Stimulated activated memory B cell treated with anti-CD40 and anti-IgM and Interleukin-4, amounts not matched to agents 10 μg/mL and 1 μg/mL and 100 μg/mL, for 72 hours (primary cell): ENCODE measurements around the gene ITPRID1.

Source experiments
- ATAC-seq: fragments of 150-1000 bp; cut with Tn5 transposase; 2 replicates; pipeline ENCODE4 v1.10.0; 2021
- H3K27ac Mint-ChIP-seq: one replicate; pipeline ENCODE4 v1.8.0; 2022; ENCODE audit warnings: mild to moderate bottlenecking, mixed read lengths
- H3K27me3 Mint-ChIP-seq: one replicate; pipeline ENCODE4 v1.8.0; 2022; ENCODE audit warnings: mixed read lengths
- H3K36me3 Mint-ChIP-seq: one replicate; pipeline ENCODE4 v1.8.0; 2022; ENCODE audit warnings: mixed read lengths
- H3K4me1 Mint-ChIP-seq: one replicate; pipeline ENCODE4 v1.8.0; 2022; ENCODE audit warnings: mixed read lengths
- H3K4me3 Mint-ChIP-seq: one replicate; pipeline ENCODE4 v1.8.0; 2022; ENCODE audit warnings: mild to moderate bottlenecking, moderate library complexity, mixed read lengths
- H3K9me3 Mint-ChIP-seq: one replicate; pipeline ENCODE4 v1.8.0; 2022; ENCODE audit warnings: mixed read lengths

ITPRID1 gene

GRCh38 chr7:31642681-31643115, 128.8 kb downstream of the ITPRID1 start:
- no peaks in the 10 kb centered on the region for H3K4me1 Mint-ChIP-seq
- H3K27me3 Mint-ChIP-seq = peaks cover 25% of the 10 kb centered on the region
- no peak overlapping the region for H3K27ac Mint-ChIP-seq
- no peak for ATAC-seq
- H3K36me3 Mint-ChIP-seq = no peaks in the 10 kb centered on the region
- H3K9me3 Mint-ChIP-seq = no peaks in the 10 kb centered on the region
- no peak overlapping the region for H3K4me3 Mint-ChIP-seq

- Mint-ChIP-seq H3K4me3 (no peak overlapping the region), H3K4me1 (no peaks in the 10 kb centered on the region), H3K27me3 (peaks cover 25% of the 10 kb centered on the region), H3K27ac (no peak overlapping the region), H3K9me3 (no peaks in the 10 kb centered on the region), H3K36me3 (no peaks in the 10 kb centered on the region)
- ATAC-seq = no peak
These were observed 133.1 kb downstream of the ITPRID1 start for GRCh38 chr7:31646942-31647341.

- no peak for ATAC-seq
- Mint-ChIP-seq H3K4me3 (no peak overlapping the region), H3K36me3 (no peaks in the 10 kb centered on the region), H3K27me3 (peaks cover 25% of the 10 kb centered on the region), H3K27ac (no peak overlapping the region), H3K4me1 (no peaks in the 10 kb centered on the region), H3K9me3 (no peaks in the 10 kb centered on the region)
These were observed 133.6 kb downstream of the ITPRID1 start for GRCh38 chr7:31647511-31647910.

GRCh38 chr7:31648288-31648687, 134.4 kb downstream of the ITPRID1 start:
- H3K4me1 Mint-ChIP-seq = no peaks in the 10 kb centered on the region

GRCh38 chr7:31648880-31649279, 135.0 kb downstream of the ITPRID1 start:
- Mint-ChIP-seq H3K36me3 (no peaks in the 10 kb centered on the region), H3K4me3 (no peak overlapping the region), H3K4me1 (no peaks in the 10 kb centered on the region), H3K27me3 (peaks cover 13% of the 10 kb centered on the region), H3K27ac (no peak overlapping the region), H3K9me3 (no peaks in the 10 kb centered on the region)
- no peak for ATAC-seq

More at GRCh38 chr7:31648288-31648687, 134.4 kb downstream of the ITPRID1 start:
- no peak overlapping the region for H3K4me3 Mint-ChIP-seq
- peaks cover 19% of the 10 kb centered on the region for H3K27me3 Mint-ChIP-seq
- no peaks in the 10 kb centered on the region for H3K36me3 Mint-ChIP-seq
- no peak overlapping the region for H3K27ac Mint-ChIP-seq
- H3K9me3 Mint-ChIP-seq = no peaks in the 10 kb centered on the region
- ATAC-seq = no peak

- Mint-ChIP-seq H3K4me1 (no peaks in the 10 kb centered on the region), H3K27ac (no peak overlapping the region), H3K4me3 (no peak overlapping the region), H3K9me3 (no peaks in the 10 kb centered on the region), H3K27me3 (peaks cover 3% of the 10 kb centered on the region), H3K36me3 (no peaks in the 10 kb centered on the region)
- ATAC-seq = no peak
These were observed 137.6 kb downstream of the ITPRID1 start for GRCh38 chr7:31651234-31652062.

- H3K4me3 Mint-ChIP-seq = no peak overlapping the region
- no peaks in the 10 kb centered on the region for H3K4me1 Mint-ChIP-seq
- no peaks in the 10 kb centered on the region for H3K9me3 Mint-ChIP-seq
- H3K36me3 Mint-ChIP-seq = no peaks in the 10 kb centered on the region
- H3K27ac Mint-ChIP-seq = no peak overlapping the region
- no peak for ATAC-seq
- H3K27me3 Mint-ChIP-seq = no peaks in the 10 kb centered on the region
These were observed 138.1 kb downstream of the ITPRID1 start for GRCh38 chr7:31652063-31652326.

GRCh38 chr7:31663072-31663471, 149.2 kb downstream of the ITPRID1 start:
- Mint-ChIP-seq H3K4me3 (no peak overlapping the region), H3K4me1 (no peaks in the 10 kb centered on the region), H3K27me3 (no peaks in the 10 kb centered on the region), H3K36me3 (no peaks in the 10 kb centered on the region), H3K27ac (no peak overlapping the region), H3K9me3 (peaks cover 2% of the 10 kb centered on the region)
- no peak for ATAC-seq

GRCh38 chr7:31664890-31665289, 151.0 kb downstream of the ITPRID1 start:
- ATAC-seq = no peak
- no peak overlapping the region for H3K27ac Mint-ChIP-seq
- no peaks in the 10 kb centered on the region for H3K4me1 Mint-ChIP-seq
- no peaks in the 10 kb centered on the region for H3K36me3 Mint-ChIP-seq
- no peak overlapping the region for H3K4me3 Mint-ChIP-seq
- peaks cover 2% of the 10 kb centered on the region for H3K9me3 Mint-ChIP-seq
- H3K27me3 Mint-ChIP-seq = no peaks in the 10 kb centered on the region

- no peaks in the 10 kb centered on the region for H3K27me3 Mint-ChIP-seq
These were observed 151.7 kb downstream of the ITPRID1 start for GRCh38 chr7:31665546-31665945.

GRCh38 chr7:31669461-31669860, 155.6 kb downstream of the ITPRID1 start:
- Mint-ChIP-seq H3K36me3 (no peaks in the 10 kb centered on the region), H3K4me3 (no peak overlapping the region), H3K4me1 (no peaks in the 10 kb centered on the region), H3K27ac (no peak overlapping the region), H3K9me3 (no peaks in the 10 kb centered on the region), H3K27me3 (peaks cover 23% of the 10 kb centered on the region)
- no peak for ATAC-seq

More at GRCh38 chr7:31665546-31665945, 151.7 kb downstream of the ITPRID1 start:
- peaks cover 2% of the 10 kb centered on the region for H3K9me3 Mint-ChIP-seq
- no peaks in the 10 kb centered on the region for H3K36me3 Mint-ChIP-seq
- no peak for ATAC-seq
- no peak overlapping the region for H3K4me3 Mint-ChIP-seq
- no peak overlapping the region for H3K27ac Mint-ChIP-seq
- H3K4me1 Mint-ChIP-seq = no peaks in the 10 kb centered on the region

- Mint-ChIP-seq H3K36me3 (no peaks in the 10 kb centered on the region), H3K4me1 (no peaks in the 10 kb centered on the region), H3K27me3 (no peaks in the 10 kb centered on the region), H3K4me3 (no peak overlapping the region), H3K9me3 (no peaks in the 10 kb centered on the region), H3K27ac (no peak overlapping the region)
- ATAC-seq = no peak
These were observed 165.8 kb downstream of the ITPRID1 start for GRCh38 chr7:31679574-31680305.

- Mint-ChIP-seq H3K27me3 (no peaks in the 10 kb centered on the region), H3K9me3 (no peaks in the 10 kb centered on the region), H3K27ac (no peak overlapping the region), H3K4me1 (peaks cover 9% of the 10 kb centered on the region), H3K36me3 (no peaks in the 10 kb centered on the region), H3K4me3 (no peak overlapping the region)
- ATAC-seq = no peak
These were observed 169.7 kb downstream of the ITPRID1 start for GRCh38 chr7:31683445-31684225.

- H3K4me1 Mint-ChIP-seq = peaks cover 26% of the 10 kb centered on the region
- no peaks in the 10 kb centered on the region for H3K27me3 Mint-ChIP-seq
- H3K27ac Mint-ChIP-seq = peak within 1 kb of the TSS; percentile 86
- H3K36me3 Mint-ChIP-seq = no peaks in the 10 kb centered on the region
- ATAC-seq = no peak
- H3K4me3 Mint-ChIP-seq = no peak within 1 kb of the TSS
- no peaks in the 10 kb centered on the region for H3K9me3 Mint-ChIP-seq
These were observed 173.3 kb downstream of the ITPRID1 start, which contains the start of gene PPP1R17 for GRCh38 chr7:31687024-31687748. Gene PPP1R17 (plus strand): TSS chr7:31687215. CDS start chr7:31692442, 5,227 bp downstream.

- peak overlapping the region; percentile 58 for H3K4me3 Mint-ChIP-seq
- peaks cover 26% of the 10 kb centered on the region for H3K4me1 Mint-ChIP-seq
These were observed 174.5 kb downstream of the ITPRID1 start for GRCh38 chr7:31688372-31688771.

More at GRCh38 chr7:31688372-31688771, 174.5 kb downstream of the ITPRID1 start:
- Mint-ChIP-seq H3K27ac (peak overlapping the region; percentile 86), H3K9me3 (no peaks in the 10 kb centered on the region), H3K27me3 (no peaks in the 10 kb centered on the region), H3K36me3 (no peaks in the 10 kb centered on the region)
- ATAC-seq = peak; percentile 95
